H9 (cell line): ENCODE data around the gene GTF3C5. TPM values are rescaled to one million over a fixed set of nuclear protein-coding genes. Genes with fewer than 3 reads are reported as not detected.

Experiments used
- DNase-seq: peaks from one replicate; pipeline ENCODE4 v3.0.0-alpha.2; 2017
- H2AFZ ChIP-seq: one replicate; pipeline ENCODE4 v1.6.1; 2013; ENCODE audit warnings: mild to moderate bottlenecking, low read length, control low read depth, moderate library complexity
- H2AK5ac ChIP-seq: 2 replicates; pipeline ENCODE4 v1.6.1; 2013; ENCODE audit warnings: low read length, control low read depth, mixed read lengths; ENCODE audit not compliant: insufficient read length
- H2BK120ac ChIP-seq: one replicate; pipeline ENCODE4 v1.6.1; 2013; ENCODE audit warnings: low read depth, mild to moderate bottlenecking, low read length, control low read depth, inconsistent platforms; ENCODE audit not compliant: poor library complexity, severe bottlenecking
- H2BK12ac ChIP-seq: 2 replicates; pipeline ENCODE4 v1.6.1; 2013; ENCODE audit warnings: low read length, control low read depth, mixed read lengths, low read depth; ENCODE audit not compliant: insufficient read length
- H2BK15ac ChIP-seq: 2 replicates; pipeline ENCODE4 v1.6.1; 2013; ENCODE audit warnings: low read depth, low read length, control low read depth
- H2BK20ac ChIP-seq: one replicate; pipeline ENCODE4 v1.6.1; 2013; ENCODE audit warnings: low read depth, mild to moderate bottlenecking, low read length, control low read depth, inconsistent platforms; ENCODE audit not compliant: poor library complexity, severe bottlenecking
- H2BK5ac ChIP-seq: 2 replicates; pipeline ENCODE4 v1.6.1; 2013; ENCODE audit warnings: low read length, control low read depth, mixed read lengths; ENCODE audit not compliant: insufficient read length
- H3K14ac ChIP-seq: 2 replicates; pipeline ENCODE4 v1.6.1; 2013; ENCODE audit warnings: low read length, control low read depth; ENCODE audit not compliant: insufficient read depth
- H3K18ac ChIP-seq: 2 replicates; pipeline ENCODE4 v1.6.1; 2013; ENCODE audit warnings: low read depth, mild to moderate bottlenecking, mixed read lengths, low read length, control low read depth; ENCODE audit not compliant: insufficient read length
- H3K23ac ChIP-seq: 2 replicates; pipeline ENCODE4 v1.6.1; 2013; ENCODE audit warnings: low read length, control low read depth, mixed read lengths, low read depth; ENCODE audit not compliant: insufficient read length
- H3K23me2 ChIP-seq: 2 replicates; pipeline ENCODE4 v1.6.1; 2013; ENCODE audit warnings: low read depth, mild to moderate bottlenecking, mixed read lengths, low read length, control low read depth; ENCODE audit not compliant: insufficient read length, poor library complexity, severe bottlenecking
- H3K27ac ChIP-seq: 2 replicates; pipeline ENCODE4 v1.5.1; 2013; ENCODE audit warnings: low read length, control low read depth, mixed read lengths, low read depth; ENCODE audit not compliant: insufficient read length
- H3K27me3 ChIP-seq: 2 replicates; pipeline ENCODE4 v1.6.1; 2013; ENCODE audit warnings: low read length, control low read depth, inconsistent platforms; ENCODE audit not compliant: insufficient read depth
- H3K4ac ChIP-seq: 2 replicates; pipeline ENCODE4 v1.6.1; 2013; ENCODE audit warnings: low read depth, mild to moderate bottlenecking, control low read depth, inconsistent platforms, low read length, moderate library complexity
- H3K4me1 ChIP-seq: 2 replicates; pipeline ENCODE4 v1.6.1; 2013; ENCODE audit warnings: low read length, control low read depth, inconsistent platforms; ENCODE audit not compliant: insufficient read depth
- H3K4me2 ChIP-seq: 2 replicates; pipeline ENCODE4 v1.6.1; 2013; ENCODE audit warnings: low read length, control low read depth, mixed read lengths; ENCODE audit not compliant: insufficient read length, insufficient read depth
- H3K56ac ChIP-seq: 2 replicates; pipeline ENCODE4 v1.6.1; 2013; ENCODE audit warnings: low read depth, mild to moderate bottlenecking, mixed read lengths, low read length, control low read depth; ENCODE audit not compliant: insufficient read length
- H3K79me1 ChIP-seq: 2 replicates; pipeline ENCODE4 v1.6.1; 2013; ENCODE audit warnings: low read depth, mild to moderate bottlenecking, moderate library complexity, low read length, control low read depth, inconsistent platforms; ENCODE audit not compliant: insufficient read depth, poor library complexity, severe bottlenecking
- H3K79me2 ChIP-seq: 2 replicates; pipeline ENCODE4 v1.6.1; 2013; ENCODE audit warnings: low read length, control low read depth, inconsistent platforms; ENCODE audit not compliant: insufficient read depth
- H3K9ac ChIP-seq: 2 replicates; pipeline ENCODE4 v1.6.1; 2013; ENCODE audit warnings: low read length, control low read depth, mixed read lengths; ENCODE audit not compliant: insufficient read length; ENCODE audit errors: extremely low read depth
- H3K9me3 ChIP-seq: one replicate; pipeline ENCODE4 v1.6.1; 2013; ENCODE audit warnings: low read depth, low read length, inconsistent platforms; ENCODE audit not compliant: control insufficient read depth
- H3T11ph ChIP-seq: one replicate; pipeline ENCODE4 v1.6.1; 2013; ENCODE audit warnings: mild to moderate bottlenecking, low read length, control low read depth, inconsistent platforms
- H4K20me1 ChIP-seq: one replicate; pipeline ENCODE4 v1.6.1; 2013; ENCODE audit not compliant: control insufficient read depth, insufficient read length, insufficient read depth
- H4K5ac ChIP-seq: 2 replicates; pipeline ENCODE4 v1.6.1; 2013; ENCODE audit warnings: low read depth, mild to moderate bottlenecking, mixed read lengths, low read length, control low read depth; ENCODE audit not compliant: insufficient read length
- H4K8ac ChIP-seq: replicated peaks from 2 replicates; pipeline ENCODE4 v1.6.1; 2013; ENCODE audit warnings: low read length, control low read depth, mixed read lengths, low read depth; ENCODE audit not compliant: insufficient read length
- H4K91ac ChIP-seq: 2 replicates; pipeline ENCODE4 v1.6.1; 2013; ENCODE audit warnings: low read depth, mild to moderate bottlenecking, moderate library complexity, mixed read lengths, low read length, control low read depth; ENCODE audit not compliant: insufficient read length
- H3K27ac Mint-ChIP-seq, 3 experiments: 2 replicates in 2 of 3; 3 replicates in 1 of 3; pipeline ENCODE4 v1.8.0; 2020 to 2021; ENCODE audit warnings: mixed read lengths in 3 of 3, mild to moderate bottlenecking in 1 of 3, moderate library complexity in 1 of 3
- H3K27me3 Mint-ChIP-seq: 2 replicates; pipeline ENCODE4 v1.8.0; 2021; ENCODE audit warnings: low read depth, mild to moderate bottlenecking, moderate library complexity, mixed read lengths
- H3K36me3 Mint-ChIP-seq, 3 experiments: 2 replicates in 2 of 3; 3 replicates in 1 of 3; pipeline ENCODE4 v1.8.0; 2020 to 2021; ENCODE audit warnings: low read depth in 3 of 3, mixed read lengths in 3 of 3; ENCODE audit not compliant: insufficient read depth in 1 of 3
- H3K4me1 Mint-ChIP-seq, 2 experiments: 2 replicates each; pipeline ENCODE4 v1.8.0; 2020; ENCODE audit warnings: mixed read lengths in 2 of 2
- H3K4me3 Mint-ChIP-seq, 2 experiments: 2 replicates in 1 of 2; 3 replicates in 1 of 2; pipeline ENCODE4 v1.8.0; 2020 to 2021; ENCODE audit warnings: mild to moderate bottlenecking in 2 of 2, mixed read lengths in 2 of 2, moderate library complexity in 1 of 2
- H3K9me3 Mint-ChIP-seq, 2 experiments: 2 replicates in 1 of 2; 3 replicates in 1 of 2; pipeline ENCODE4 v1.8.0; 2020; ENCODE audit warnings: mild to moderate bottlenecking in 2 of 2, mixed read lengths in 2 of 2, moderate library complexity in 1 of 2
- CTCF ChIP-seq: fragments of 200-600 bp; sonication (generic); conservative IDR thresholded peaks from 3 replicates; pipeline ENCODE4 v1.8.0; 2021; ENCODE audit warnings: antibody characterized with exemption, mild to moderate bottlenecking
- WGBS: extraction: QIAGEN DNeasy Blood & Tissue Kit; methylation state at CpG from one replicate; pipeline ENCODE4 v1.1.7; 2013; ENCODE audit warnings: missing lambda C conversion rate, low lambda C conversion rate, mixed read lengths; ENCODE audit not compliant: insufficient read length; ENCODE audit errors: extremely low coverage; 5-methylcytosine and 5-hydroxymethylcytosine counted together
- total RNA-seq: library from RNA; stranded (reverse); gene quantifications from 2 replicates; pipeline ENCODE4 v1.2.1, GENCODE V29; 2021

GTF3C5 gene
- total RNA-seq, 1 experiment from 2014 or later, result 88.9 TPM

GRCh38 chr9:133094842-133095393 lies 64.1 kb downstream of the GTF3C5 start:
- Histone ChIP-seq H3K18ac (no peak overlapping the region), H4K91ac (no peak overlapping the region), H3K9me3 (no peaks in the 10 kb centered on the region), H3K9ac (no peak overlapping the region), H2BK12ac (no peak overlapping the region), H2AFZ (no peak overlapping the region), H4K8ac (no peak overlapping the region), H3K56ac (no peak overlapping the region), H2AK5ac (no peak overlapping the region), H3K4me1 (no peaks in the 10 kb centered on the region), H2BK15ac (no peak overlapping the region), H3T11ph (no peak overlapping the region), H2BK20ac (no peak overlapping the region), H3K23ac (no peak overlapping the region), H3K79me1 (no peaks in the 10 kb centered on the region), H3K27me3 (no peaks in the 10 kb centered on the region), H4K5ac (no peak overlapping the region), H3K4me2 (no peak overlapping the region), H3K27ac (no peak overlapping the region), H2BK5ac (no peak overlapping the region), H4K20me1 (no peaks in the 10 kb centered on the region), H3K79me2 (no peaks in the 10 kb centered on the region; the same call in 1 of the 2 replicates), H3K4ac (no peak overlapping the region), H3K23me2 (no peaks in the 10 kb centered on the region), H2BK120ac (no peak overlapping the region), H3K14ac (no peak overlapping the region)
- no peak for DNase-seq
- Mint-ChIP-seq H3K27me3 (peaks cover 10% of the 10 kb centered on the region), H3K4me1 (0 out of 4 replicates have a peak, but pooled peaks cover 0 to 2% of the 10 kb centered on the region in 2 experiments), H3K4me3 (no peak overlapping the region), H3K27ac (no peak overlapping the region), H3K36me3 (peaks cover 33 to 40% (median 36%) of the 10 kb centered on the region in 3 experiments), H3K9me3 (peaks cover 22% of the 10 kb centered on the region in 2 experiments)
- peak; percentile 23; the same call in 2 of the 3 replicates for TF ChIP-seq CTCF
- no CpG with 5 or more reads among the region's 3 CpGs for WGBS
